ENCODE measurements around the gene VSTM4.

The VSTM4 gene

GRCh38 chr10:49011756-49012155 lies 103.6 kb downstream of the VSTM4 start:
- H3K36me3 Mint-ChIP-seq (ENCODE audit: low read depth): no peaks in the 10 kb centered on the region
- H3K9me3 Mint-ChIP-seq: no peaks in the 10 kb centered on the region
- peaks cover 8% of the 10 kb centered on the region for H3K27me3 Mint-ChIP-seq (ENCODE audit: low read depth)
- H3K4me1 Mint-ChIP-seq: peaks cover 25% of the 10 kb centered on the region
- H3K4me3 Mint-ChIP-seq: no peak overlapping the region
- no peak overlapping the region for H3K27ac Mint-ChIP-seq
- no peak for TF ChIP-seq CTCF (IDR thresholded peaks at IDR 0.05; ENCODE audit: unreplicated experiment in 3 of 3)

GRCh38 chr10:49010865-49011264 lies 104.5 kb downstream of the VSTM4 start:
- H3K9me3 Mint-ChIP-seq: no peaks in the 10 kb centered on the region
- peaks cover 8% of the 10 kb centered on the region for H3K27me3 Mint-ChIP-seq (ENCODE audit: low read depth)
- no peak overlapping the region for H3K4me3 Mint-ChIP-seq
- TF ChIP-seq CTCF (IDR thresholded peaks at IDR 0.05; ENCODE audit: unreplicated experiment in 3 of 3): no peak
- no peaks in the 10 kb centered on the region for H3K36me3 Mint-ChIP-seq (ENCODE audit: low read depth)
- peak overlapping the region in 1 of 3 experiments; percentile 53 for H3K27ac Mint-ChIP-seq
- H3K4me1 Mint-ChIP-seq: peaks cover 25% of the 10 kb centered on the region

- Mint-ChIP-seq H3K27me3 (ENCODE audit: low read depth) (peaks cover 8% of the 10 kb centered on the region), H3K4me1 (peaks cover 25% of the 10 kb centered on the region), H3K9me3 (no peaks in the 10 kb centered on the region), H3K4me3 (no peak overlapping the region), H3K36me3 (ENCODE audit: low read depth) (no peaks in the 10 kb centered on the region), H3K27ac (peak overlapping the region in 1 of 3 experiments; percentile 53)
- no peak for TF ChIP-seq CTCF (IDR thresholded peaks at IDR 0.05; ENCODE audit: unreplicated experiment in 3 of 3)
Measured at GRCh38 chr10:49010295-49010694, 105.0 kb downstream of the VSTM4 start.

- Mint-ChIP-seq H3K9me3 (no peaks in the 10 kb centered on the region), H3K27ac (peak overlapping the region; percentile 15 to 63 (median 47)), H3K36me3 (ENCODE audit: low read depth) (no peaks in the 10 kb centered on the region), H3K4me1 (peaks cover 25% of the 10 kb centered on the region), H3K4me3 (peak overlapping the region in 2 of 3 experiments; percentile 2 to 3), H3K27me3 (ENCODE audit: low read depth) (peaks cover 8% of the 10 kb centered on the region)
- TF ChIP-seq CTCF (IDR thresholded peaks at IDR 0.05; ENCODE audit: unreplicated experiment in 3 of 3): no peak
Measured at GRCh38 chr10:49009199-49009979, 105.9 kb downstream of the VSTM4 start.

- H3K27ac Mint-ChIP-seq: peak overlapping the region; percentile 35 to 74 (median 60)
- H3K4me3 Mint-ChIP-seq: no peak overlapping the region
- H3K9me3 Mint-ChIP-seq: no peaks in the 10 kb centered on the region
- H3K27me3 Mint-ChIP-seq (ENCODE audit: low read depth): peaks cover 8% of the 10 kb centered on the region
- H3K36me3 Mint-ChIP-seq (ENCODE audit: low read depth): no peaks in the 10 kb centered on the region
- H3K4me1 Mint-ChIP-seq: peaks cover 21% of the 10 kb centered on the region
- TF ChIP-seq CTCF (IDR thresholded peaks at IDR 0.05; ENCODE audit: unreplicated experiment in 3 of 3): no peak
Measured at GRCh38 chr10:49008505-49009198, 106.7 kb downstream of the VSTM4 start.

Measured in nephron (organoid).